C4-2B (cell line): ENCODE data around the gene SGK1.
"Not testable (repeated sequence)": the region's sequence is repeated elsewhere in the genome, so short reads cannot be mapped to it uniquely, and the experiment has no call there.

Source experiments
- H3K27ac ChIP-seq: fragments of 450-650 bp; 2 replicates; pipeline ENCODE4 v1.5.1; 2017
- ZFX ChIP-seq: fragments of 450-650 bp; IDR thresholded peaks from 2 replicates; pipeline ENCODE4 v1.6.1; 2017
- TF ChIP-seq, protein P1 (sequence below): fragments of 450-650 bp; conservative IDR thresholded peaks from 2 replicates; pipeline ENCODE4 v1.5.1; 2017; ENCODE audit warnings: mild to moderate bottlenecking

The SGK1 gene

DNA sequence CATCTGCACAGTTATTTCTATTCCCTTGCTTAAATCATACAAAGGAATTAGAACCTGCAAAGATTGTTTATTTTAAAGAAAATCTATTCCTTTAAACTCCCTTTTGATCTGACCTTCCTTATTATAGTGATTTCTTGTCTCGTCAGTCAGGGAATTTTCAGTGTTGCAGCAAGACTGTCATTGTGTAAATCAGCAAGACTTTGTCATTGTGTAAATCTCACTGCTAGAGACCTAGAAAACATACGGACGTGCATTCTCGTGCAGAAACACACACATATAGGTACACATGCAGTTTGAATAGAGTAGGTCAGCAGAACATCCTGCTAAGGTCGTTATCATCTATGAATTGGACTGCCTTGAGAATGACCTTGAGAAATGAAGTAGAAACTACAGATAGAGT is 6.2 kb upstream of the SGK1 start:
- no peak overlapping the region for H3K27ac ChIP-seq
- TF ChIP-seq, protein P1, sequence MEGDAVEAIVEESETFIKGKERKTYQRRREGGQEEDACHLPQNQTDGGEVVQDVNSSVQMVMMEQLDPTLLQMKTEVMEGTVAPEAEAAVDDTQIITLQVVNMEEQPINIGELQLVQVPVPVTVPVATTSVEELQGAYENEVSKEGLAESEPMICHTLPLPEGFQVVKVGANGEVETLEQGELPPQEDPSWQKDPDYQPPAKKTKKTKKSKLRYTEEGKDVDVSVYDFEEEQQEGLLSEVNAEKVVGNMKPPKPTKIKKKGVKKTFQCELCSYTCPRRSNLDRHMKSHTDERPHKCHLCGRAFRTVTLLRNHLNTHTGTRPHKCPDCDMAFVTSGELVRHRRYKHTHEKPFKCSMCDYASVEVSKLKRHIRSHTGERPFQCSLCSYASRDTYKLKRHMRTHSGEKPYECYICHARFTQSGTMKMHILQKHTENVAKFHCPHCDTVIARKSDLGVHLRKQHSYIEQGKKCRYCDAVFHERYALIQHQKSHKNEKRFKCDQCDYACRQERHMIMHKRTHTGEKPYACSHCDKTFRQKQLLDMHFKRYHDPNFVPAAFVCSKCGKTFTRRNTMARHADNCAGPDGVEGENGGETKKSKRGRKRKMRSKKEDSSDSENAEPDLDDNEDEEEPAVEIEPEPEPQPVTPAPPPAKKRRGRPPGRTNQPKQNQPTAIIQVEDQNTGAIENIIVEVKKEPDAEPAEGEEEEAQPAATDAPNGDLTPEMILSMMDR, result no peak
- no peak for TF ChIP-seq ZFX

DNA sequence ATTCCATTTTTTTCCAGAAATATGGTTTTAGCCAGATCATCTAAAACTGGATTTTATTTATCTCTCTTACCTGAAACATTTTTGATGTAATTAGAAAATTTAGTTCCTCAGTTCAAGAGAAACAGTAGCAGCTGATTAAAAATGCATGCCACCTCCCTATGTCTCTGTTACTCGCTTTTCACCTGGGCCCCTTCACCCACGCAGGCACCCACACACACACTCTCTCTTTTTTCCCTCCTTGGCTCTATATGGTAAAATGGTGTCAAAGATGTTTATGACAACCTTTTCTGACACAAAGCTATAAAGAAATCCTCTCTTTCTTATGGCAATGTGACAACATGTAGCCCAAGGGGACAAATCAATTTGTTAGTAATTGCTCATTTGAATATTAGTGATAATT is 5.8 kb upstream of the SGK1 start:
- no peak for TF ChIP-seq ZFX
- TF ChIP-seq, protein P1, result no peak
- no peak overlapping the region for H3K27ac ChIP-seq

DNA sequence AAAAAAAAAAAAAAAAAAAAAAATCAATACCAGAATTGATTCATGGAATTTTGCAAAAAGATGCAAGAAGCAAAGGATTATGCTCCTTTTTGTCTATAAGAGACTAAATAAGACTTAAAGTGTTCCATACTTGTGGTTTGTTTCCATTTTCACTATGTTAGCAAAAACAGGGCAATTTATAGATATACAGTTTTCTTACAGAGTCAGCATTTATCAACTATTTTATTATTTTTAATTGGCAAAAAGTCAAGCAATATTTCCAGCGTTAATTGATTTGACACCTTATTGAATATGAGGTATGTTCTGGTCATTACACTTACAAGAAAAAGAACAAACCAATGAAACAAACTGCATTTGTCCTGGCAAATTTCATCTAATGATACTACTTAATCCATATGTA is 5.4 kb upstream of the SGK1 start:
- no peak overlapping the region for H3K27ac ChIP-seq
- TF ChIP-seq, protein P1, result no peak
- TF ChIP-seq ZFX, result no peak

DNA sequence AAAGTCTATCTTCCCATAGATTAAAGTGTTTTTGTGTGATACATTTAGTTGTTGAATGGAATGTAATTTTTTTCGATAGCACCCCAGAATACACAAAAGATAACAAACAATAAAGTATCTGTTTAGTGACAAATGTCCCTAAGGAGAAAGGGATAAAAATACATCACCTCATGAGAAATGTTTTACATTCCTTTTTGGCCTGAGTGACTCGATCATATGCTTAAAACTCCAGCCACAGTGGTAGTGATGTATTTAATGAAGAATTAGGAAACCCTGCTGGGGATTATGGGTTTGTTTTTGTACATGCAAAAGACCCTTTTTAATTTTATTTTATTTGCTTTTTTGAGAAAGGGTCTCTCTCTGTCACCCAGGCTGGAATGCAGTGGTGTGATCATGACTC is 4.3 kb upstream of the SGK1 start:
- TF ChIP-seq ZFX, result no peak
- TF ChIP-seq, protein P1, result no peak

DNA sequence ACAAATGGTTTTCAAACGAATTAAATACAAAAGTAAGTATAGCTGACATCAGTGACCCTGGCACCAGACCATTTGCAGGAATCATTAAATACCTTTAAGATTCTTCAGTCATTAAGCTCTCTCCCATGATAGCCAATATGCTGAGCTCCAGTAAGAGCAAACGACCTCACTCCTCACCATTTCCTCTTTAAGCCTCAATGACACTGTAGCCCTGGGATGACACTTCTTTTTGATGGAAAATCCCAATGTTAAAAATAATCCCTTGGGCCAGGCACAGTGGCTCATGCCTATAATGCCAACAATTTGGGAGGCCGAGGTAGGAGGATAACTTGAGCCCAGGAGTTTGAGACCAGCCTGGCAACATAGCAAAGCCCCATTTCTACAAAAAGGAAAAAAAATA is 3.3 kb upstream of the SGK1 start:
- no peak for TF ChIP-seq ZFX
- TF ChIP-seq, protein P1, result no peak
- H3K27ac ChIP-seq, result no peak overlapping the region

More for the DNA sequence above, 4.3 kb upstream of the SGK1 start:
- H3K27ac ChIP-seq, result no peak overlapping the region

DNA sequence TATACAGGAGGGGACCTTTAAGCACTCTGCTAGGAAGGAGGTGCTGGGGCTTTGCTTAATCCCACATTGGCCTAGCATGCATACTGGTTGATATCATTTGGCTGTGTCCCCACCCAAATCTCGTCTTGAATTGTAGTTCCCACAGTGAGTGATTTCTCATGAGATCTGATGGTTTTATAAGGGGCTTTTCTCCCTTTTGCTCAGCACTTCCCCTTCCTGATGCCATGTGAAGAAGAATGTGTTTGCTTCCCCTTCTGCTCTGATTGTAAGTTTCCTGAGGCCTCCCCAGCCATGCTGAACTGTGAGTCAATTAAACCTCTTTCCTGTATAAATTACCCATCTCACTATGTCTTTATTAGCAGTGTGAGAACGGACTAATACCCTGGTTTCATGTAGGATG is 1.8 kb upstream of the SGK1 start:
- not testable (repeated sequence) for H3K27ac ChIP-seq

DNA sequence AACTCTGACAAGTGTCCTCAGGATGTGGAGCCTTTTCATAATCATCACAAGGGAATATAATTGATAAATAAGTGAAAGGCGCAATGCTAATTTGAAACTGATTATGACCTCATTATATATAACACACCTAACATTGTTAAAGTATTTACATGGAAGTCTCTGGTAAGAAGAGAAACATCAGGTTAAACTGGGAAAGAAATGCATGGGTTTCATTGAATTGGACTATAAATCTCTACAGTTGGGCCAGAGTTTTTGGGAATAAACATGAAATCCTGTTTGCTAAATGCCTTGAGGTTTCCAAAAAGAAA is 1.0 kb upstream of the SGK1 start:
- TF ChIP-seq ZFX, result no peak
- TF ChIP-seq, protein P1, result no peak
- no peak overlapping the region for H3K27ac ChIP-seq

DNA sequence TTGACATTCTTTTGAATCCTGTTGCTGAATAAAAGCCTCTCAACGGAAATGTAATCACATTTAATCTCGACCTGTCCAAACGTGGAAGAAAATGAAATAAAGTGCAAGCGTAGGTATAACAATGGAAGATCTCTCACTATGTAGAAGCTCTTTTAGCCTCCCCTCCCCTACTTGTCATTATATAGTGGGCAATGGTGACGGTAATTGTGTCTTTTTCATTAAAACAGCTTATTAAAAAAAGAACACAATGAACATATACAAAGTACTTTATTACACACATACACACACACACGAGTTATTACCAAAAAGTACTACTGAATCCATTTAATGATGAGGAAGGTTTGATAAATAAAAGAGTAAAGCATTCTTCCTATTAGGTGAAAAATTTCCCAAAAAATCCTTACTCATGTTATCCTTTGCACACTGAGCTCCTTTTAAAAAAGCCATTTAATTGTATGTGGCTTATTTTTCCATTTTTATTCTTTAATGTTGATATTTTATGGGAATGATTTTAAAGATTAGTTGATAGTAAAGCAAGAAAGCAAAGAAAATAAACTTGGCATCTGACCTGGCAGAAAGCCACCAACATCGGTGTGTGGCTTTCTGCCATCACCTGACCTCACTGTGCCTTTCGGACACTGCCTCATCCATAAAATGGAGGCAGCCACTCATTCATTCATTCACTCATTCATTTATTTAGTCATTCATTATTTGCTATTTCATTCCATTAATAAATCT is 493 bp upstream of the SGK1 start:
- no peak overlapping the region for H3K27ac ChIP-seq
- TF ChIP-seq, protein P1, result no peak
